HG02885 (cell line): Measurements from ENCODE around the gene MED25.

Source experiments
- ATAC-seq: cut with Tn5 transposase; IDR thresholded peaks from one replicate; pipeline ENCODE4 v1.9.1; 2021; ENCODE audit warnings: mild to moderate bottlenecking; ENCODE audit not compliant: unreplicated experiment, poor library complexity

The MED25 gene

DNA sequence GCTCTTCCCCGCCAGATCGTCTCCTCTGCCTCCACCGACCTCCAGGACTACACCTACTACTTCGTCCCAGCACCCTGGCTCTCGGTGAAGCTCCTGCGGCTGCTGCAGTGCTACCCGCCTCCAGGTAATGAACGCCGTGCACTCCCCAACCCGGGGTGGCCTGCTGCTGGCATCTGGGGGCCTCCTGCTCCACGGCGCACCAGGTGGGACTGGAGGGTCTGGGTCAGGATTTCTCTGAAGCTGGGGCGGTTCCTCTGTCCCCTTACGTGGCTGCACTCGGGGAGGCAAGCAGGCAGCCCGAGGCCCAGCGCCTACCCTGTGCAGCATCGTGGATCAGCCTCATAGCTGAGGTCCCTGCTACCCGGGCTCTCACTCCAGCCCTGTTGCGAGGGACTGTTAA is 22.5 kb upstream of the MED25 start:
- ATAC-seq: no peak

GRCh38 chr19:49798574-49798973 is 19.5 kb upstream of the MED25 start:
- ATAC-seq: no peak

DNA sequence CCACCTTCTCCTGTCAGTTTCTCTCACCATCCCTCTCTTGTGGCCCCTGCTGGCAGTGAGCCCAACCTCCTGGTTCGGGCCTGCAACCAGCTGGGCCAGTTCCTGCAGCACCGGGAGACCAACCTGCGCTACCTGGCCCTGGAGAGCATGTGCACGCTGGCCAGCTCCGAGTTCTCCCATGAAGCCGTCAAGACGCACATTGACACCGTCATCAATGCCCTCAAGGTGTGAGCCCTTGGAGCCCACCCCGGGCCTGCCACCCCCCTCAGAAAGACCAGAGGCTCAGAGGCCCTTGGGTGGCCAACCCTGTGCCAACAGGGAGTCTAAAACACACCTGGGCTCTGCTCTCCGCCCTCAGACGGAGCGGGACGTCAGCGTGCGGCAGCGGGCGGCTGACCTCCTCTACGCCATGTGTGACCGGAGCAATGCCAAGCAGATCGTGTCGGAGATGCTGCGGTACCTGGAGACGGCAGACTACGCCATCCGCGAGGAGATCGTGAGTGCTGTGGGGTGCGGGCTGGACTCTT is 18.8 kb upstream of the MED25 start:
- ATAC-seq: no peak

- no peak for ATAC-seq
Measured at GRCh38 chr19:49799798-49800376, 18.2 kb upstream of the MED25 start.

GRCh38 chr19:49800771-49801170 is 17.3 kb upstream of the MED25 start:
- no peak for ATAC-seq

DNA sequence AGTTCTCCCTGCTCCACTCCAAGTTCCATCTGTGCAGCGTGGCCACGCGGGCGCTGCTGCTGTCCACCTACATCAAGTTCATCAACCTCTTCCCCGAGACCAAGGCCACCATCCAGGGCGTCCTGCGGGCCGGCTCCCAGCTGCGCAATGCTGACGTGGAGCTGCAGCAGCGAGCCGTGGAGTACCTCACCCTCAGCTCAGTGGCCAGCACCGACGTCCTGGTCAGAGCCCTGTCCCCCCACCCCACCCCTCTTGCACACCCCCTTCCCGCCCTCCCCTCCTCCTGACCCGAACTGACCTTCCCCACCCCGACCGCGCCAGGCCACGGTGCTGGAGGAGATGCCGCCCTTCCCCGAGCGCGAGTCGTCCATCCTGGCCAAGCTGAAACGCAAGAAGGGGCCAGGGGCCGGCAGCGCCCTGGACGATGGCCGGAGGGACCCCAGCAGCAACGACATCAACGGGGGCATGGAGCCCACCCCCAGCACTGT is 16.6 kb upstream of the MED25 start:
- ATAC-seq: no peak

DNA sequence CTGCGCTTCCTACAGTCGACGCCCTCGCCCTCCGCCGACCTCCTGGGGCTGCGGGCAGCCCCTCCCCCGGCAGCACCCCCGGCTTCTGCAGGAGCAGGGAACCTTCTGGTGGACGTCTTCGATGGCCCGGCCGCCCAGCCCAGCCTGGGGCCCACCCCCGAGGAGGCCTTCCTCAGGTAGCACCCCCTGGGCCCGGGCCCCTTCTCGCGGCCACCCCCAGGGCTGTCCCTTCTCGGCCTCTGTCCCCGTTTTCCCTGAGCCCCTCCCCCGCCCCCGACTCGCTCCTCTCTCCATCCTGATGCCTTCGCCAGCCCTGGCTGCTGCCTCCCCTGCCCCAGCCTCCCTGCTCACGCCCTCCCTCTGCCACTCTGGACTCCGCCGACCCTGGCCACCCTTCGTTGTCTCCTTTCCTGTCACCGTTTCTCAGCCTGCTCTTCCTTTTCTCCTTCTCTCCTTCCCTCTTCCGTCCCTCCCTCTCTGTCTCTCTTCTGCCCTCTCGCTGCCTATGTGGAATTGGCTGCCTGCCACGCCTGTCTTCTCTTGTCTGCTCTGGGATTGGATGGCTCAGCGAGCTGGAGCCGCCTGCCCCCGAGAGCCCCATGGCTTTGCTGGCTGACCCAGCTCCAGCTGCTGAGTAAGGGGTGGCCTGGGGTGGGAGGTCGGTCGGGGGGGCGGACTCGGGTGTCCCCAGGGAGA is 16.0 kb upstream of the MED25 start:
- ATAC-seq: no peak

- ATAC-seq: no peak
Measured at GRCh38 chr19:49802836-49803528, 15.1 kb upstream of the MED25 start.

DNA sequence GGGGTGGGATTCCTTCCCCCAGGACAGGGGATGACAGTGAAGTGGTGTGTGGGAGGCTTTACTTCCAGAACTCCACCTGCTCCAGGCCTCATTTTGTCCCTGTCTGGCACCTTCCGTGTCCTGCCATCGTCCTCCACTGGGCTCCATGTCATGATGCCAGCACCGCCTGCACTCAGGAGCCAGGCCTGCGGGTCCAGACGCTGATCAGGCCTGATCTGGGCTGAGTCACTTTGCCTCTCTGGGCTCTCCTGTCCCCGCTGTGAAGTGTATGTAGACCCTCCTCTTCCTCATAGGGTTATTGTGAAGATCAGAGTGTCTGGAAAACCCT is 14.6 kb upstream of the MED25 start:
- ATAC-seq: no peak

DNA sequence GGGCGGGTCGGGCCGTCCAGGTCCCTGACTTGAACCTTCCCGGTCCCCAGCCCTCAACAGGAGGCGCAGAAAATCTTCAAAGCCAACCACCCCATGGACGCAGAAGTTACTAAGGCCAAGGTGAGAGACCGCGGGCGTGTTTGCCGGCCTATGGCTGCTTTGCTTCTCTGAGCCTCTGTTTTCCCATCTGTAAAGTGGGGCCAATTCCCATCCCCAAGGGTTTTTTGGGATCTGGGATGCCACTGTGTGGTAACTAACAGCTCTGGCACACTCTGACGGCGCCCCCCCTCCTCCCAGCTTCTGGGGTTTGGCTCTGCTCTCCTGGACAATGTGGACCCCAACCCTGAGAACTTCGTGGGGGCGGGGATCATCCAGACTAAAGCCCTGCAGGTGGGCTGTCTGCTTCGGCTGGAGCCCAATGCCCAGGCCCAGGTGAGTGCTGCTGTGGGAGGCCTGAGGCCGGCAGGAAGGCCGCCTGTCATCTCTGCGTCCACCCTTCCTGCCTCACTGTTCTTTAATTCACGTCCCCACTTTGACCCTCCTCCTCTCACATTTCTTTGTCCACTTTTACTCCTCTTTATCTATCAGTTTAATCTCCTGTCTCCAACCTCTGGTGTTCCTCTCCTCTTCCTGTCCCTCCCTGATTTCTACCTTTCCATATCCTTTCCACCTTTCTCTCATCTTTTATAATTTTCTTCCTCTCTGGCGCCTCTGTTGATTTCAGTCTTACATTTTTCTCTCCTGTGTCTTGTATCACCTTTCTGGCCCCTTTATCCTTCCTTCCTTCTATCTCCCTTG is 12.1 kb upstream of the MED25 start:
- no peak for ATAC-seq

GRCh38 chr19:49806620-49806959 is 11.5 kb upstream of the MED25 start:
- no peak for ATAC-seq

DNA sequence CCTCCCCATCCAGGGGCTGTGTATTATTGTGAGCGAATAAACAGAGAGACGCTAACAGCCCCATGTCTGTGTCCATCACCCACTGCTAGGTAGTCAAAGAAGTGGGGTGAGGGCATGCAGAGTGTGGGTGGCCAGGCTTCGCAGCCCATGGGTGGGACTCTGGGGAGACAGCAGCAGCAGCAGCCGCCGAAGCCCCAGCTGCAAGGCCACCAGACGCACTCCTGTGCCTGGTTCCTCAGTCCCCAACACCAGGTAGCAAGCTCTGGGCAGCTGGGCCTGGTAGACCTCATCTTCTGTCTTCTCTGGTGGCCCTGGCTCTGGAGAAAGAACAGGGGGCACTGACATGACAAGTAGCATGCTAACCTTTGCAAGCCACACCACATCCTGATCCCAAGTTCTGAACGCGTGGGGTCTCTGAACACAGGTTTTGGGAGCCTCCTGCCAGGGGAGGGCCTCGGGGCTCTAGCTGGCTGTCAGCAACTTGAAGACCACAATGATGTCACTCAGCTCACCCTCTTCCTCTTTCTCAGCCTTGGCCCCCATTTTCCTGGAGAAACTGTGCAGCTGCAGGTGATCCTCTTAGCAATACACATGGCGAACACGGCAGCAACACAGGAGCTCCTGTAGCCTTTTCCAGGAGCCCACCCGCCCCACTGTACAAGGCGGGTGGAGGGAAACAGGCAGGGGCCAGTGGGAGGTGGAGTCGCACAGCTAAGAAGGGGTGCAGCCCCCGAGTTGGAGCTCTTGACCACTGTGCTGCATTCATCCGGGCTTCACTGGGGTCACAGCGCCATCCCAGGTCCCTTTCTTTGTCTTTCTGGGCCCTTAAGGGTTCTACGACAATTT is 10.8 kb upstream of the MED25 start:
- ATAC-seq: no peak

DNA sequence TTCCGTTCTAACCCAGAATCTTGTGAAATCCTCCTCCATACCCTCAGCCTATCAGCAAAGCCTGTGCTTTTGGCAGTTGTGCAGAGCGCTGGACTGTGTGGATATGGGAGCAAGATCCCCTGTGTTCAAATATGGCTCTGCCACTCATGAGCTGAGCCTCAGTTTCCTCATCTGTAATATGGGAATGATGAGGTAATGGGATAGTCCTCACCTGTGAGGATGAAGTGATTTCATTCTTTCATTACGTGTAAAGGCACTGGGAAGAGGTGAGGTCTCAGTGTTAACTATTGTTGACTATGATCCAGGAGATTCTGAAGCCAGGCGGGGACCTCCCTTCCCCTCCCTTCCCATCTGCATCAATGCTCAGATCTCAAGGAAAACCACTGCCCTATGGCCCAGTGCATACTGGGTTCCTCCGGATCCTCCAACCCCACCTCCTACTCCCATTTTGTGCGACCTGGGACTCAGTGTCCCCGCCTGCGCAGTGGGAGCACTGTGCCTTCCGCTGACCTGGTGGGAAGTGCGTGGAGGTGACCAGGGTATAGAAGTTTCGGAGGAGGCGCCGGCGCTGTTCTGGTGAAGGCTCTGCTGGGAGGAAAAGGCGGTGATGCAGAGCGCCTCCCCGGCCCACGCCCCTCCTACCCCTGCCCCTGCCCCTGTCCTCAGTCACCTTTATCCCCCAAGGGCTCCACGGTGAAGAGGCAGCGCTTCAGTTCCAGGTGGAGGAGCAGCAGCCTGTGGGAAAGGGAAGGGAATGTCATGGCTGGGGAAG is 10.0 kb upstream of the MED25 start:
- ATAC-seq: no peak

GRCh38 chr19:49808711-49809159 is 9.4 kb upstream of the MED25 start:
- ATAC-seq: no peak

DNA sequence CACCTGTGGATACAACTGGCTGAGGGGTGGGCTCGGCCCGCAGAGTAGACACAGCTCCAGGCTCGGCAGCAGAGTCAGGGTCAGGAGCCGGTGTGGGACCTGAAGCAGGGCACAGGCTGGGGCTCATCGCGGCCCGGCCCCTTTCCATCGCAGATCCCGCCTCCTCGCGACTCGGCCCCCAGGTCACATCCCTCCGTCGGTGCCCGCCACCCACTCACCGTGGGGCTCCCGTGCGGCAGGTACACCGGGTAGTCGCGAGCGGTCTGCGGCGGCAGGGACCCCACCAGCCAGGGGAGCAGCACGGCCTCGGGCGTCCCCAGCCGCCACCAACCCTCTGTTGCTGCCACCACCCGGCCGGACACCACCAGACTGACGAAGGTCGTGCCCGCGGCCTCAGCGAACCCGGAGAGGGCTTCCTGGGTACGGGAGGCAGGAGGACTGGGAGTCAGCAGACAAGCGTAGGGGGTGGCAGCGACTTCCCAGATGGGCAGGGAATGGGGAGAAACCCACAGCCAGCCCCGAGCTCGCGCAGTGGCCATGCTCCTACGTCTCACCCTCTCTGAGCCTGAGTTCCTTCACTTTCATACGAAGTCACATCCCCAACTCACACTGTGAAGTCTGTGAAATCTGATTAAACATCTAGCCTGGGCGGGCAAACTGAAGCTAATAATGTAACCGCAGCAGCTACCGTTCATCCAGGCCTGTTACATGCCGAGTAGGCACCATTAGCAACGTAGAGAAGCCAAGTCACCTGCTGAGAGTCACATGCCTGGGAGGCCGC is 8.7 kb upstream of the MED25 start:
- ATAC-seq: no peak

- ATAC-seq: no peak
Measured at GRCh38 chr19:49809941-49810389, 8.1 kb upstream of the MED25 start.

DNA sequence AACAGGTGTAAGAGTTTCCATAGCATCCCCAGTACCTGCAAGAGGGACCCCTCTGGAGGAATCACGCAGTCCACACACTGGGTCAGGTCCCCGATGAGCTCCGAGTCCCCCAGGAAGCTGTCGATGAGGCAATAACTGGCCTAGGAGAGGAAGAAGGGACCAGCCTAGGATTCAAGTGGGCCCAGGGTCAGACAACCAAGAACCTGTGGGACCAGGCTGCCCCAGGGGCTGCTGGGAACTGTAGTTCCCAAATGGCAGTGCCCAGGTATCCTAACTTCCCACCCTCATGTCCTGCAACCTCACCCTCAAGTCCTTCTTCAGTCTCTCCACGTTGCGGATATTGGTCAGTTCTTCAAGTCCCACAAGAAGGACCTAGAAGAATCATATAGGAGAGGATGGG is 6.8 kb upstream of the MED25 start:
- no peak for ATAC-seq

DNA sequence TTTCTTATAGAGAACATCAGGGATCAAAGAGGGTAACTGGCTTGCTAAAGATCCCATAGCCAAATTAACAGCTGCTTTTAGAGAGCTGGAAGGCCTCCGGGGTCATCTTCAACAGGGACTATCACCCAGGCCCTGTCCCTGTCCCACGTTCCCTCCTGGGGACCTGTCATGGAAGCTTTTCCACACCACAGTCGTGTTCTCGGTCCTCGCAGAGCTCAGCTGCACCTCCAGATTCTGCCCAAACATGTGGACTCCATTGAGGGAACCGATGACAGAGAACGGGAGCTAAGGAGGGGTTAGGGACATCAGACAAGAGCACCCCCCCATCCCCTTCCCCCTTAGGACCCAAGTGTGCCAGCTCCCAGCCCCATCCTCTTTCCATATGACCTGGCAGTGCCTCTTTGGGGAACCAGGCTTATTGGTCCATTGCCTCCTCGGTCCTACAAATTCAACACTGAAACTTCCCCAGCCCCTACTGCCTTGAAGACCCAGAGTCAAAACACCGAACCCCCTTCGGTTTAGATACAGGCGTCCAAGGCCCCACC is 5.6 kb upstream of the MED25 start:
- no peak for ATAC-seq
